GM13976 (cell line): Measurements from ENCODE around the gene MIEF1.

ENCODE experiments used
- DNase-seq: peaks from one replicate; pipeline ENCODE4 v3.0.0; 2012; ENCODE audit warnings: low spot score
- CTCF ChIP-seq: IDR thresholded peaks from 2 replicates; pipeline ENCODE4 v1.5.1; 2012; ENCODE audit warnings: borderline replicate concordance, mild to moderate bottlenecking; ENCODE audit not compliant: insufficient read depth; ENCODE audit errors: extremely low read depth, missing control alignments, control extremely low read depth
- in situ Hi-C: fragments of 300-500 bp; cut with MboI; formaldehyde crosslinking; loops from one replicate; pipeline ENCODE4 v1.12.0; 2022; ENCODE audit warnings: low sequenced_read_pairs, mixed read lengths, inconsistent platforms; ENCODE audit not compliant: unreplicated experiment

MIEF1 gene

GRCh38 chr22:39553429-39553828, 51.3 kb downstream of the MIEF1 start:
- DNase-seq: no peak
- TF ChIP-seq CTCF: no peak
- in situ Hi-C loops: no loop called here

- no peak for DNase-seq
- TF ChIP-seq CTCF: no peak
- in situ Hi-C loops: no loop called here
These were observed 52.1 kb downstream of the MIEF1 start for GRCh38 chr22:39554151-39554550.

GRCh38 chr22:39556970-39557841, 55.1 kb downstream of the MIEF1 start:
- in situ Hi-C loops: no loop called here
- no peak for DNase-seq
- TF ChIP-seq CTCF: no peak

GRCh38 chr22:39558254-39558727, 56.2 kb downstream of the MIEF1 start:
- DNase-seq: no peak

GRCh38 chr22:39558950-39559349, 56.9 kb downstream of the MIEF1 start:
- peak; percentile 37 for DNase-seq
- no peak for TF ChIP-seq CTCF
- in situ Hi-C loops: no loop called here

More at GRCh38 chr22:39558254-39558727, 56.2 kb downstream of the MIEF1 start:
- in situ Hi-C loops: no loop called here
- no peak for TF ChIP-seq CTCF

GRCh38 chr22:39559456-39560105, 57.5 kb downstream of the MIEF1 start:
- peak; percentile 62 for TF ChIP-seq CTCF
- in situ Hi-C loops: no loop called here
- peak; percentile 70 for DNase-seq
